ENCODE results near the gene GIGYF2.

The GIGYF2 gene

DNA sequence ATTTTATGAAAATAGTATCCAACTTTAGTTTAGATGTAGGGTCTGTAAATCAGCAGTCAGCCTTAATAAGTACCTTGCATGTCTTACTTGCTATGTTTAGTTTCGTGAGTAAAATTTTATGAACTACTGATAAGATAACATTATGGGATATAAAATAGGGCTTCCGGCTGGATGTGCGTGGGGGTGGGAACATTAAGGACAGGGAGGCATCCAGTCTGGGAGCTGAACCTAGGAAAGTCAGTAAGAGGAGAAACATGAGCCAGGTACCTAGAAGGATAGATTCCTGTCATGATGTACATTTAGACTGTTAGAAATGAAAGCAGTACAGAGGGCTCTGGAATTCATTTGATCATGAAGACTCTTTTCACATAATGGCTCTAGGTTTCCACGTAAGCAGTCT lies 92.0 kb downstream of the GIGYF2 start:
- peak overlapping the region; percentile 49 for H3K27ac ChIP-seq
- TF ChIP-seq, protein P1, sequence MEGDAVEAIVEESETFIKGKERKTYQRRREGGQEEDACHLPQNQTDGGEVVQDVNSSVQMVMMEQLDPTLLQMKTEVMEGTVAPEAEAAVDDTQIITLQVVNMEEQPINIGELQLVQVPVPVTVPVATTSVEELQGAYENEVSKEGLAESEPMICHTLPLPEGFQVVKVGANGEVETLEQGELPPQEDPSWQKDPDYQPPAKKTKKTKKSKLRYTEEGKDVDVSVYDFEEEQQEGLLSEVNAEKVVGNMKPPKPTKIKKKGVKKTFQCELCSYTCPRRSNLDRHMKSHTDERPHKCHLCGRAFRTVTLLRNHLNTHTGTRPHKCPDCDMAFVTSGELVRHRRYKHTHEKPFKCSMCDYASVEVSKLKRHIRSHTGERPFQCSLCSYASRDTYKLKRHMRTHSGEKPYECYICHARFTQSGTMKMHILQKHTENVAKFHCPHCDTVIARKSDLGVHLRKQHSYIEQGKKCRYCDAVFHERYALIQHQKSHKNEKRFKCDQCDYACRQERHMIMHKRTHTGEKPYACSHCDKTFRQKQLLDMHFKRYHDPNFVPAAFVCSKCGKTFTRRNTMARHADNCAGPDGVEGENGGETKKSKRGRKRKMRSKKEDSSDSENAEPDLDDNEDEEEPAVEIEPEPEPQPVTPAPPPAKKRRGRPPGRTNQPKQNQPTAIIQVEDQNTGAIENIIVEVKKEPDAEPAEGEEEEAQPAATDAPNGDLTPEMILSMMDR (conservative IDR thresholded peaks at IDR 0.05) = no peak

DNA sequence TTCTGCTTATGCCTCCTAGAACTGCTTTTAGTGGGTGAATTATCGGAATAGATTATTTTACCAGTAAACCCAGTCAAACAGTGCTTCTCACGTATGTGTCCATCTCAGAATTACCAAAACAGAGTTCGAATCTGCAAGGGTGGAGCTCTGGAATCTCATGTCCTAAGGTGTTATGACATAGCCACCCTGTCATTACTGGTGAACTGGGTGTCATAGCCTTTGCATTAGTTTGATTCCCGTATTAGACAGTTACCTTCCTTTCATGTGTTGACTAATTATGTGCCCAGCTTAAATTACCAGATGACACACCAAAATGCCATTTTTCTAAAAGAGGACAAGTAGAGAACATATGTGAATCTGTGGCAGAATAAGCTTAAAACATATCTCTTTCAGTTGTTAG lies 94.4 kb downstream of the GIGYF2 start:
- no peak overlapping the region for H3K27ac ChIP-seq
- TF ChIP-seq, protein P1 (conservative IDR thresholded peaks at IDR 0.05) = no peak

DNA sequence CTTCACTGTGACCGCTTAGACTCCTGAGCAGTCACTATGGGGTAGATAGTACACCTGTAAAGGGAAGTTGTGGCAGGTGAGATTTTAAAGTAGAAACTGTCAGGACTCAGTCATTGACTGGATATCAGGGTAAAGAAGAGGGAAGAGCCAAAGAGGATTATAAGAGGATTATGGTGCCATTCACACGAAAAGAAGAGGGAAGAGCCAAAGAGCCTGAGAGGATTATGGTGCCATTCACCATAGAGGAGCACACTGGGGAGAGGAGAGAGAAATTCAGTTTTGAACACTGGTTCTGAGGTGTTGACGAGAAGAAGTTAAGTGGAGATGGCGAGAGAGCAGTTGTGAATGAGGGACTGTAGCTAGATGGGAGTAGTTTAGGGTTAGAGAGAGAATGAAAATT lies 96.1 kb downstream of the GIGYF2 start:
- TF ChIP-seq, protein P1 (conservative IDR thresholded peaks at IDR 0.05) = no peak
- no peak overlapping the region for H3K27ac ChIP-seq

DNA sequence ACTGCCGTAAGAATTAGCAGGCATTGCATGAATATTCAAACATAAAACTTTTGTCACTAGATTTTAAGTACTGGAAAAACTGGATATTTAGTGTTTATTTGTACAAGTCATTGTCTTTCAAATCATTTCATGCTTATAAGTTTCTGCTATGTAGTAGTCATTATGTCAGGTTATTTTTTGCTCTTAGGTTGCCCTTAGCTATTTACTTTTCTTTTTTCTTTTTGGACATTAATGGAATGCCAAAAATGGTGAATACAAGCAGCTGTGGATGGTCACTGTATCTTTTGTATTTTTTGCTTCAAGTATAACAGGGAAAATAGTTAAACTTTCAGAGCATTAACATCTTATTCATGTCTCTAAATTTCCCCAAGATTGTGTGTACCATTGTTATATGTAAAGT lies 97.8 kb downstream of the GIGYF2 start:
- TF ChIP-seq, protein P1 (conservative IDR thresholded peaks at IDR 0.05) = no peak
- H3K27ac ChIP-seq = peak overlapping the region; percentile 2; the same call in 1 of the 2 replicates

DNA sequence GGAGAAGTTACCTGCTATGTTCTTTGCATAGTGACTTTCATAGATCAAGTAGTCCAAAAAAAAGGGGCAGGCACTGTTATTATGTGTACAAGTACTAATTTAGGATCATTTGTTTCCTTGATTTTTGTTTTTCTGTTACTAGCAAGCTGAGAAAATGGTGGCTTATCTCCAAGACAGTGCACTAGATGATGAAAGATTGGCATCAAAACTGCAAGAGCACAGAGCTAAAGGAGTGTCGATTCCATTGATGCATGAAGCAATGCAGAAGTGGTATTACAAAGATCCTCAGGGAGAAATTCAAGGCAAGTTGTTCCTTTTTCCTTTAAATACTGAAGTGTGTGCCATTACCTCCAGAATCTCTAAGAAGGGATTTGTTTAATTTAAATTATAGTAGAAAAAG lies 98.8 kb downstream of the GIGYF2 start:
- TF ChIP-seq, protein P1 (conservative IDR thresholded peaks at IDR 0.05) = no peak
- H3K27ac ChIP-seq = no peak overlapping the region

DNA sequence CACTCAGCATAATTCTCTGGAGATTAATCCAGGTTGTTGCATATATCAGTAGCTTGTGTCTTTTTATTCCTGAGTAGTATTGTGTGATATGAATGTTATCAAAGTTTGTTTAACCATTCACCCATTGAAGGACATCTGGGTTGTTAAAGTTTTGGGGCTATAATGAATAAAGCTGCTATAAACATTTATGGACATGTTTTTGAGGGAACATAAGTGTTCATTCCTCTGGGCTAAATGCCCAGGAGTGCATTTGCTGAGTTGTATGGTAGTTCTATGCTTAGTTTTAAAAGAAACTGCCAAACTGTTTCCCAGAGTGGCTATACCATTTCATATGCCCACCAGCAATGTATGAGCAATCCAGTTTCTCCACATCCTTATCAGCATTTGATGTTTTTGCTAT lies 101.1 kb downstream of the GIGYF2 start:
- TF ChIP-seq, protein P1 (conservative IDR thresholded peaks at IDR 0.05) = no peak
- H3K27ac ChIP-seq = no peak overlapping the region

DNA sequence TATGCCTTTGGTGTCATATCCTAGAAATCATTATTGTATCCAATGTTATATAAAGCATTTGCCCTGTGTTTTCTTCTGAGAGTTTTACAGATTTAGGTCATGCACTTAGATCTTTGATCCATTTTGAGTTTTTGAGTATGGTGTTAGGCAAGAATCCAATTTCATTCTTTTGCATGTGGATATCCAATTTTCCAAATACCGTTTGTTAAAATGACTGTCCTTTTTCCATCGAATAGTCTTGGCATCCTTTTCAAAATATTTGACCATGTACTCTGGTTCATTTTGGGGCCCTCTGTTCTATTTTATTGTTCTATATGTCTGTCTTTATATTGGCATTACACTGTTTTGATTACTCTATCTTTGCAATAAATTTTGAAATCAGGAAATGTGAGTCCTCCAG lies 103.0 kb downstream of the GIGYF2 start:
- no peak overlapping the region for H3K27ac ChIP-seq
- TF ChIP-seq, protein P1 (conservative IDR thresholded peaks at IDR 0.05) = no peak

DNA sequence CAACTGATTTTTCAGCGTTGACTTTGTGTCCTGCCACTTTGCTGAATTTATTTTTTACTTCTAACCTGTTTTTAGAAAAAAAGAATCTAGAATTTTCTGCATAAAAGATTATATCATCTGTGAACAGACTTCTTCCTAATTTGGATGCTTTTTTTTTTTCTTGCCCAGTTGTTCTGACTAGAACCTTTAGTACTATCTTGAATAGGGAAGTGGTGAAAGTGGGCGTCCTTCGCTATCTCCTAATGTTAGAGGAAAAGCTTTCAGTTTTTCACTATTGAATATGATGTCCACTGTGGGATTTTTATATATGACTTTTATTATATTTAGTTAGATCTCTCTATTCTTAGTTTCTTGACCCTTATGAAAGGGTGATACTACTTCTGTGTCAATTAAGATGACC lies 105.0 kb downstream of the GIGYF2 start:
- TF ChIP-seq, protein P1 (conservative IDR thresholded peaks at IDR 0.05) = no peak
- no peak overlapping the region for H3K27ac ChIP-seq
